ENCODE data around the gene TNFAIP8L2.
A peak's percentile ranks its signal among the peaks of the same experiment; 100 is the strongest.
"Not testable (repeated sequence)": the region's sequence is repeated elsewhere in the genome, so short reads cannot be mapped to it uniquely, and the experiment has no call there.

The TNFAIP8L2 gene

DNA sequence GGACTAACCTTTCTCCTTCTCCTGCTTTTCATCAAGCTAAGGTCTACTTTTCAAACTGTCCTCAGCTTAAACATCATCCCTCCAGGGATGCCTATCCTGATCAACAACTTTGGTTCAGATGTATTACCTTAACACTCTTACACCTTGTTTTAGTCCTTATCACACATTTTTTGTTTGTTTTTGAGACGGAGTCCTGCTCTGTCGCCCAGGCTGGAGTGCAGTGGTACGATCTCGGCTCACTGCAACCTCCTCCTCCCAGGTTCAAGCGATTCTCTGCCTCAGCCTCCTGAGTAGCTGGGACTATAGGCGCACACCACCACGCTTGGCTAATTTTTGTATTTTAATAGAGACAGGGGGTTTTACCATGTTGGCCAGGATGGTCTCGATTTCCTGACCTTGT, 32.2 kb downstream of the TNFAIP8L2 start:
- DNase-seq (ENCODE audit: low read depth in 4 of 4, low spot score in 1 of 4) = not testable (repeated sequence)

DNA sequence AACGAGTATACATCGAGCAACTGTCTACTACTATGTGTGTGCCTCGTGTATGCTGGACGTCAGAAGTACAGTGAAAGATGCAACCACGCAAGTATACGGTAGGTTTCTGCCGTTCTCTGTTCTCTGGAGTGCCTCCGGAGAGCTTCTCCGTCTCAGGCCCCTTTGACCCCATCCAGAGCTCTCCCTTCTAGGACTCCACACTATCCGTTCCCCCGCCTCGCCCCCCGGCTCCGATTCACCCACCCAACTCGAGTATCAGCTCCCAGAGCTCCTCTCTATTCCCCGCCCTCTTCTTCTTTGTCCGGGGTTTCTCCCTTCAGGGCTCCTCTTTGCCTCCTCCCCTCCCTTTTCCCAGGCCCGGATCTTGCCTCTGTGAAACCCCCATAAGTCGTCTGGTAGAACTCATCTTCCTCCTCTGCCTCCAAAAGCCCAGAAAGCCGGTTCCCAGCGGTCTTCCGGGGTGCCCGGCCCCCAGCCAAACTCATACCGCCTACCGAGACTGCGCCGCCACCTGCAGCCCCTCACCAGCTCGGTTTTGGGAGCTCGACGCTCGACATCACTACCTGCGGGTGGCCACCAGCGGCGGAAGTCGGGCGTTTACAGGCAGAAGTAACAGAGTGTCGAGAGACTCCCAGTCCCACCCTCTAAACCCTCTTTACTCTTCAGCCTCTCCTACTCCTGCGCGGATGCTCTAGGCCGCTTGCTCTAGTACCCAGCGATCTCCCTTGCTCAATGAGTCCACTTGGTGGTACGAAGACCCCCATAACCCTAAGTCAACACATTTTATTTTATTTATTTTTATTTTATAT, 33.4 kb downstream of the TNFAIP8L2 start, which contains the start of gene VPS72:
VPS72 (minus strand) TSS at position 561 of the 809 bp plus-strand sequence; CDS start at position 485, 76 bp downstream.
- peak; percentile 65 to 80 (median 74) for DNase-seq (ENCODE audit: low read depth in 4 of 4, low spot score in 1 of 4)

DNA sequence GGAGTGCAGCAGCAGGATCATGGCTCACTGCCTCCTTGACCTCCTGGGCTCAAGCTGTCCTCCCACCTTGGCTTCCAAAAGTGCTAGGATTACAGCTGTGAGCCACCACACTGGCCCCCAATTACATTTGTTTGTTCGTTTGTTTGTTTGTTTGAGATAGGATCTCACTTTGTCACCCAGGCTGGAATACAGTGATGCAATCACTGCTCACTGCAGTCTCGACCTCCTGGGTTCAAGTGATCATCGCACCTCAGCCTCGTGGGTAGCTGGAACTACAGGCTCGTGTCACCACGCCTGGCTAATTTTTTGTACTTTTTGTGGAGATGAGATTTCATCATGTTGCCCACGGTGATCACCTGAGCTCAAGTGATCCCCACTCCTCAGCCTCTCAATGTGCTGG, 35.6 kb downstream of the TNFAIP8L2 start:
- DNase-seq (ENCODE audit: low read depth in 4 of 4, low spot score in 1 of 4) = no peak

DNA sequence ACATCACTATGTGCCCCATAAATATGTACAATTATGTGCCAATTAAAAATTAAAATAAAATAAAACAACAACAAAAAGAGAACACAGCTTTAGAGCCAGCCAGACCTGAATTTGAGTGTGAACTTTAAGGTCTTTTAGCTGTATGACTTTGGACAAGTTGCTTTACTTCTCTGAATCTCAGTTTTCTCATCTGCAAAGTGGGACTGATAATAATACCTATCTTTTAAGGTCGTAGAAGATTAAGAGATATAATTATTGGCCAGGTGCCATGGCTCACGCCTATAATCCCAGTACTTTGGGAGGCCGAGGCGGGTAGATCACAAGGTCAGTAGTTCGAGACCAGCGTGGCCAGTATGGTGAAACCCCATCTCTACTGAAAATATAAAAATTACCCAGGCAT, 36.9 kb downstream of the TNFAIP8L2 start:
- DNase-seq (ENCODE audit: low read depth in 4 of 4, low spot score in 1 of 4) = no peak

DNA sequence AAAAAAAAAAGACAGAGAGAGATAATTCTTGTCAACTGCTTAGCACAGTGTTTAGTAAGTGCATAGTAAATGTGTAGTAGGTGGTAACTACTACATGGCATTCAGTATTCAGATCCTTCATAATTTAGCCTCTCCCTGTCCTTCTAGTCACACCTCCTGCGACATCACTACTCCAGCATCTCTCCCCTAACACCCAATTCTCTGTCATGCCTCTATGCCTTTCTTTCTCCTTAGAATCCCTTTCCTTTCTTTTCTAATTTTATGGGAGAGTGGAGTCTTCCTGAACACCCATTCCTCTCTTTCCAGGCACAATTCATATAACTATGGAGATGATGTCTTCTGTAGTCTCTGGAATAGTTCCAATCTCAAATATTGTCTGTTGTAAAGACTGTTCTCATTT, 37.4 kb downstream of the TNFAIP8L2 start:
- DNase-seq (ENCODE audit: low read depth in 4 of 4, low spot score in 1 of 4) = no peak

DNA sequence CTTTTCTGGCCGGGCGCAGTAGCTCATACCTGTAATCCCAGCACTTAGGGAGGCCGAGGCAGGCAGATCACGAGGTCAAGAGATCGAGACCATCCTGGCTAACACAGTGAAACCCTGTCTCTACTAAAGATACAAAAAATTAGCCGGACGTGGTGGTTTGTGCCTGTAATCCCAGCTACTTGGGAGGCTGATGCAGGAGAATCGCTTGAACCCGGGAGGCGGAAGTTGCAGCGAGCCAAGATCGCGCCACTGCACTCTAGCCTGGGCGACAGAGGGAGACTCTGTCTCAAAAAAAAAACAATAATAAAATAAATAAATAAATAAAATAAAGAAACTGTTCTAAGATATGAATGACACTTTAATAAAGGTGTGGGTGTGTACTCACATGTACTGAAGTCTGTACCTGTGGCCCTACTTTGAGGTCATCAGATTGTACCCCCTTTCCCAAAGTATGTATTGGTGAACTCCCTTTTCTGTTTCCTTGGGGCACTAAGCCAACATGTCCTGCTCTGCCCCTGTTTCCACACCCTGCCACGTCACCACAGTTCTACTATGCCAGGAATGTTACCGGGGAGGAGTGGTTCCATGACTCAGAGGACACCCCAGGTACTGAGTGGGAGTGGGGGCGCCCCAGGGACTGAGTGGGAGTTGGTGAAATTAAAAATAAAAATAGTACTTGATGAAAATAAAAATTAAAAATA, 38.6 kb downstream of the TNFAIP8L2 start:
- not testable (repeated sequence) for DNase-seq (ENCODE audit: low read depth in 4 of 4, low spot score in 1 of 4)

DNA sequence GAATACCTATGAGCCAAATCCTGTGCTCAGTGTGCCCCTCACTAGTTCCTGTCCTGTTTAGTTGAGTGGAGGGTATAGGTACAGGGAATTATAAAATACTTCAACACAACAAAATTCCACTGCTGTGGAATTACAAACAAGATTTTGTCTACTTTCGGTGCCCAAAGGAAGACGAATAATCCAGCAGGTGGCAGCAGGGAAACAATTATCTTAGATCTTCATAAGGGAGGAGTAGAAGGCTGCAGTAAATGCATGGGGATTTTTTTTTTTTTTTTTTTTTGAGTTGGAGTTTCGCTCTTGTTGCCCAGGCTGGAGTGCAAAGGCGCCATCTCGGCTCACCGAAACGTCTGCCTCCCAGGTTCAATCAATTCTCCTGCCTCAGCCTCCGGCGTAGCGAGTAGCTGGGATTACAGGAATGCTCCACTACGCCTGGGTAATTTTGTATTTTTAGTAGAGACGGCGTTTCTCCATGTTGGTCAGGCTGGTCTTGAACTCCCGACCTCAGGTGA, 39.9 kb downstream of the TNFAIP8L2 start:
- no peak for DNase-seq (ENCODE audit: low read depth in 4 of 4, low spot score in 1 of 4)

DNA sequence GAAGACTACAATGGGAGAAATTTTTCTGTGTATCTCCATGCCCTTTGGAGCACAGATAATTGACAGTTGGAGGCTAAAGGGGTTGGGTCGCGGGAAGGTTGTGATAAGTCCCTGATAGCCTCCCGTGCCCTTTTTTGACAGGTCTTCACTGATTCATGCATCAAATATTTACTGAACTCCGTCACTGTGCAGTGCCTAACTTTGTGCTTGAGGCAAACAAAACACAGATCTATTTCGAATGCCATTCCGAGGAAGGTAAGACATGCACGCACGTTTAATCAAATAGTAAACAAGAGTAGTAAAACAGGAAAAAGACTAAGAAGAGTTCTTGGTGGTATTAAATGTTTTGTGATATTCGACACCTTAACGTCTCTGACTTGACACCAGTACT, 41.4 kb downstream of the TNFAIP8L2 start:
- no peak for DNase-seq (ENCODE audit: low read depth in 4 of 4, low spot score in 1 of 4)

DNA sequence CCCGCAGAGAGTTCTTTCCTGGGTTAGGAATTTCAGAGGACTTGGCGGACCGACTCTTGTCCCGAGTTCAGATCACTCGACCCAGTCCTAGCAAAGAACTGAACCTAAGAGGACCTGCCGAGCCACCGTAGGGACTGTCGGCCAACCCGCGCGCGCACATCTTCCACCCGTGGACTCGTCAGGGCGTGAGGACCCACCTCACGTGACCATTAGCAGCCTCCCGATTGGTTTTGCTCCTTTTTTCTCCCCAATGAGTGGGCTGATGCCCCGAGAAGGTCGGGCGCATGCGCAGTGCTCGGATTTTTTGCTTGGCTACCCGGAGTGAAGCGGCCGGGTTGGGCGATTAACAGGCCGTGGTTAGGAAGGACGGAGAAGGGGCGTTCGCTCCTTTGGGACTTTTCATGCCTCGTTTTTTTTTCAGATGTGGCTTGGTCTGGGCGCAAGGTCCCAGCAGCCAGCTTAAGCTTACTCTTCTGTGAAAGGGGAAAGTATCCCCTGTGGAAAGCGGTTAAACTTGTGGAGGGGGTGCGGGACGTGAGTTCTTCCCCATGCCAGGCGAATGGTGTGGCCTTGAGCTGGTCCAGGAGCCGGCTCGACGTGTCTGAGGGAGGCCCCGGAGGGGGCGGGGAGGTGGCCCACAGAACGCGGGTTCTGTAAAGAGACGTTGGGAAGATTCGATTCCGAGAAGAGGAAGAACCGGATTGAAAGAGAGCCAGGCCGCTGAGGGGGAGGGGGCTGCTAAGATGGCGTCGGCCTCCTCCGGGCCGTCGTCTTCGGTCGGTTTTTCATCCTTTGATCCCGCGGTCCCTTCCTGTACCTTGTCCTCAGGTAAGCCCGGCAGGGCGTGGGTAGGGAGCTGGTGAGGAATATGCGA, 42.0 kb downstream of the TNFAIP8L2 start, which contains the start of gene PIP5K1A:
PIP5K1A (plus strand) TSS at position 299 of the 874 bp plus-strand sequence; CDS start at position 744, 445 bp downstream.
- peak; percentile 98 to 100 (median 98) for DNase-seq (ENCODE audit: low read depth in 4 of 4, low spot score in 1 of 4)

DNA sequence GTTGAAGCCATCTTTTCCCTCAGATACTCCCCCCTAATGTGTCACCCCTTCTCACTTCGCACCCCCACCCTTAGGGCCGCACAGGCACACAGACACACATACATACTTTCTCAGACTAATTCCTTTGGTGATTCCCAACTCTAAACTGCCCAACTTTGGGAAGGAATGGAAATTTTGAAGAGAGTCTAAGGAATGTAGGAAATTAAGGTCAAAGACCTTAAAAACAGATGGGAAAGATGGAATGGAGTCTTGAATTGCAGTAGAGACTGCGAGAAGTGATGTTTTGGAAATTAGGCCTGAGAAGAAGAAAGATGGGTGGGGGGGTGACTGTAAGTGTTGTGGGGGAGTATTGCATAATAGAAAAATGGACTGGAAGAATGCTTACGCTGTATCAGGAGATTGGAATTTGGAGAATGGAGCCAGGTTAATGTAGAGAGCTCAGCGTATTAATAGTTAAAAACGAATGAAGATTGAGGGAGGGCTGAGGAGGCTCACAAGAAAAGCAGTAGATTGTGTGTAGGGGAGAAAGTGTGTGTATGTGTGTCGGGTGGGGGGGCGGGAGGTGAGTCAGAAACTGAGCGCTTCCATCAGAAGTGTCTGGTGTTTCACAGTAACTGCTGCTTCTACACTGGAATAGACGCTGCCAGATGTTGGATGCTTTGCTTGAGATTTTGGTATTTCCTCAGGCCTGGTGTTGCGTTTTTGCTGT, 43.6 kb downstream of the TNFAIP8L2 start:
- DNase-seq (ENCODE audit: low read depth in 4 of 4, low spot score in 1 of 4) = no peak

DNA sequence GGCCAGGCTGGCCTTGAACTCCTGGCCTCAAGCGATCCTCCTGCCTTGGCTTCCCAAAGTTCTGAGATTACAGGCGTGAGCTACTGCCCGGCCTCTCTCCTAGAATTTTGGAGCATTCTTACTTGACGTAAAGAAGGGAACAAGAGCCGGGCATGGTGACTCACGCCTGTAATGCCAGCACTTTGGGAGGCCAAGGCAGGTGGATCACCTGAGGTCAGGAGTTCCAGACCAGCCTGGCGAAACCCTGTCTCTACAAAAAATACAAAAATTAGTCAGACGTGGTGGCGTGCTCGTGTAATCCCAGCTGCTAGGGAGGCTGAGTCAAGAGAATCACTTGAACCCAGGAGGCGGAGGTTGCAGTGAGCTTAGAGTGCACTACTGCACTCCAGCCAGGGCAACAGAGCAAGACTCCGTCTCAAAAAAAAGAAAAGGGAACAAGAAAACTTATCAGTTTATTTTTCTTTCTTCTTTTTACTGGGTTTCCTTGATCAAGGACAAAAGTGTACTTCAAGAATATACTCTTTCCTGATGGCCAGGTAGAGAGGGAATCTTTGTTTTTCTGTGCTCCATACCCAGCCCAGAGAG, 49.0 kb downstream of the TNFAIP8L2 start:
- DNase-seq (ENCODE audit: low read depth in 4 of 4, low spot score in 1 of 4) = not testable (repeated sequence)

All from stimulated activated CD4-positive, alpha-beta T cell treated with anti-CD3 and anti-CD28 coated beads, Interleukin-1b, Interleukin-23, amount 100 ng/mL, for 24 hours (primary cell).